ENCODE results near the gene ACSL6.

DNA sequence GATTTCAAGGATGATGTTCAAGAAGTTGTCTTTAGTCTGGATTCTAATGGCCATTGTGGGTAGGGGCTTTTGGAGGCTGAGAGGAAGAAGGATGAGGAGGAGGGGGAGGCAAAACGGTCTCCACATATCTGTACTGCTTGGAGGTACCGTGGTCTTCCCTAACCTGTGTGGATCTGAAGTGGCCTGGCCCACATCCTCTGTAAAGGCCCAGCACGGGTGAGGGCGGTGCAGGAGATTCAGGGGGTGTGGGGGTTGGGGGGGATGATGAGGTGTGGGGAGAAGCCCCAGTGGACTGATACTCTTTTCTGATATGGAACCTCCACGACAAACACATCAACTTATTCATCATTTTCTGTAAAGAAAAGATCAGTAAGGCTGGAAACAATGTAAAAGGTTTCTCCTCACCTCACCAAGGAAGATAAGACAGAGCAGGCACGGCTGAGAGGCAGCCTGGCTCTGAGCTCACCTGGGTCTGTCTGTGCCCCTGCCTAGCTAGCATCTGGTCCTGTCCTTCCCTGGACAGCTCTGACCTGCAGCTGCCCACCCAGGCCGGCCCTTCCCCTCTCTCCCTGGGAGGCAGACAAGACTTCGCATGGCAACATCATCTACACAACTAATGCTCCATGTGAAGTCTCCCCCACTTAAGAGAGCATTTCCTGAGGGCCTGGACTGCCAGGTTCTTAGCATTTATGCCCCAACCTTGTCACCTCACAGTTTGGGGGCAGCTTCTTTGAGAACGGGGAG is 43.4 kb upstream of the ACSL6 start:
- TF ChIP-seq, protein P1, sequence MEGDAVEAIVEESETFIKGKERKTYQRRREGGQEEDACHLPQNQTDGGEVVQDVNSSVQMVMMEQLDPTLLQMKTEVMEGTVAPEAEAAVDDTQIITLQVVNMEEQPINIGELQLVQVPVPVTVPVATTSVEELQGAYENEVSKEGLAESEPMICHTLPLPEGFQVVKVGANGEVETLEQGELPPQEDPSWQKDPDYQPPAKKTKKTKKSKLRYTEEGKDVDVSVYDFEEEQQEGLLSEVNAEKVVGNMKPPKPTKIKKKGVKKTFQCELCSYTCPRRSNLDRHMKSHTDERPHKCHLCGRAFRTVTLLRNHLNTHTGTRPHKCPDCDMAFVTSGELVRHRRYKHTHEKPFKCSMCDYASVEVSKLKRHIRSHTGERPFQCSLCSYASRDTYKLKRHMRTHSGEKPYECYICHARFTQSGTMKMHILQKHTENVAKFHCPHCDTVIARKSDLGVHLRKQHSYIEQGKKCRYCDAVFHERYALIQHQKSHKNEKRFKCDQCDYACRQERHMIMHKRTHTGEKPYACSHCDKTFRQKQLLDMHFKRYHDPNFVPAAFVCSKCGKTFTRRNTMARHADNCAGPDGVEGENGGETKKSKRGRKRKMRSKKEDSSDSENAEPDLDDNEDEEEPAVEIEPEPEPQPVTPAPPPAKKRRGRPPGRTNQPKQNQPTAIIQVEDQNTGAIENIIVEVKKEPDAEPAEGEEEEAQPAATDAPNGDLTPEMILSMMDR (IDR thresholded peaks at IDR 0.05) = no peak
- no peak for TF ChIP-seq EZH2 (IDR thresholded peaks at IDR 0.05; ENCODE audit: borderline replicate concordance, insufficient read depth, low read depth, low read length, poor library complexity, severe bottlenecking)
